Neuronal stem cell (in vitro differentiated cells): ENCODE data around the gene USP31. TPM values are rescaled to one million over a fixed set of nuclear protein-coding genes. Genes with fewer than 3 reads are reported as not detected.

Source experiments
- DNase-seq: peaks from one replicate; pipeline ENCODE4 v3.0.0-alpha.2; 2013; ENCODE audit warnings: low spot score
- H2AFZ ChIP-seq: one replicate; pipeline ENCODE4 v1.6.1; 2013; ENCODE audit warnings: mild to moderate bottlenecking, low read length, inconsistent platforms
- H2AK5ac ChIP-seq: 2 replicates; pipeline ENCODE4 v1.6.1; 2013; ENCODE audit warnings: low read depth, mild to moderate bottlenecking, inconsistent platforms, low read length, moderate library complexity, mixed read lengths
- H2BK120ac ChIP-seq: 2 replicates; pipeline ENCODE4 v1.6.1; 2013; ENCODE audit warnings: low read depth, mild to moderate bottlenecking, inconsistent platforms, low read length, moderate library complexity, mixed read lengths
- H2BK12ac ChIP-seq: one replicate; pipeline ENCODE4 v1.6.1; 2013; ENCODE audit warnings: low read length, inconsistent platforms
- H2BK15ac ChIP-seq: 2 replicates; pipeline ENCODE4 v1.6.1; 2013; ENCODE audit warnings: mild to moderate bottlenecking, low read length, inconsistent platforms, mixed read lengths
- H2BK5ac ChIP-seq: one replicate; pipeline ENCODE4 v1.6.1; 2013; ENCODE audit warnings: inconsistent platforms, mild to moderate bottlenecking, low read length, moderate library complexity
- H3K14ac ChIP-seq: one replicate; pipeline ENCODE4 v1.6.1; 2013; ENCODE audit warnings: low read length, inconsistent platforms
- H3K18ac ChIP-seq: 2 replicates; pipeline ENCODE4 v1.6.1; 2013; ENCODE audit warnings: low read length, inconsistent platforms
- H3K23ac ChIP-seq: 2 replicates; pipeline ENCODE4 v1.6.1; 2013; ENCODE audit warnings: low read depth, mild to moderate bottlenecking, mixed read lengths, low read length, inconsistent platforms; ENCODE audit not compliant: poor library complexity
- H3K27ac ChIP-seq: replicated peaks from 3 replicates; pipeline ENCODE4 v1.5.1; 2013; ENCODE audit warnings: low read length, inconsistent platforms
- H3K27me3 ChIP-seq, 3 experiments: 2 replicates each; pipeline ENCODE4 v1.6.1; 2013; ENCODE audit warnings: low read length in 3 of 3, mild to moderate bottlenecking in 2 of 3, inconsistent platforms in 1 of 3, low read depth in 1 of 3, mixed read lengths in 1 of 3, moderate library complexity in 1 of 3; ENCODE audit not compliant: control insufficient read depth in 3 of 3, insufficient read depth in 3 of 3
- H3K36me3 ChIP-seq, 2 donors: replicated peaks in 1 of 2; 2 replicates each; pipeline ENCODE4 v1.6.1; 2013; ENCODE audit warnings: low read length in 2 of 2; ENCODE audit not compliant: control insufficient read depth in 2 of 2, insufficient read depth in 2 of 2
- H3K4ac ChIP-seq: 2 replicates; pipeline ENCODE4 v1.6.1; 2013; ENCODE audit warnings: inconsistent platforms, mild to moderate bottlenecking, low read length, moderate library complexity
- H3K4me1 ChIP-seq, 2 donors: 1 replicate in 1 of 2; 2 replicates in 1 of 2; pipeline ENCODE4 v1.6.1; 2013; ENCODE audit warnings: low read length in 2 of 2, low read depth in 1 of 2; ENCODE audit not compliant: control insufficient read depth in 2 of 2, insufficient read depth in 1 of 2
- H3K4me2 ChIP-seq: one replicate; pipeline ENCODE4 v1.6.1; 2013; ENCODE audit warnings: mild to moderate bottlenecking, low read length, inconsistent platforms; ENCODE audit not compliant: insufficient read depth, poor library complexity, severe bottlenecking
- H3K4me3 ChIP-seq, 2 donors: 2 replicates each; pipeline ENCODE4 v1.5.1; 2013; ENCODE audit warnings: low read length in 2 of 2, mild to moderate bottlenecking in 2 of 2, inconsistent platforms in 1 of 2, moderate library complexity in 1 of 2
- H3K79me1 ChIP-seq: one replicate; pipeline ENCODE4 v1.6.1; 2013; ENCODE audit warnings: low read depth, mild to moderate bottlenecking, inconsistent platforms, low read length, moderate library complexity
- H3K9ac ChIP-seq: one replicate; pipeline ENCODE4 v1.6.1; 2013; ENCODE audit warnings: mild to moderate bottlenecking, low read depth, low read length, inconsistent platforms; ENCODE audit not compliant: poor library complexity
- H3K9me3 ChIP-seq, 2 donors: replicated peaks in 1 of 2; 2 replicates each; pipeline versions ENCODE3 to v1.6.1; 2013; ENCODE audit warnings: low read length in 2 of 2, mild to moderate bottlenecking in 2 of 2, inconsistent platforms in 1 of 2, low read depth in 1 of 2, mixed read lengths in 1 of 2, moderate library complexity in 1 of 2; ENCODE audit not compliant: control insufficient read depth in 2 of 2, insufficient read depth in 1 of 2
- H4K8ac ChIP-seq: one replicate; pipeline ENCODE4 v1.6.1; 2013; ENCODE audit warnings: low read depth, mild to moderate bottlenecking, inconsistent platforms, low read length, moderate library complexity
- H4K91ac ChIP-seq: one replicate; pipeline ENCODE4 v1.6.1; 2013; ENCODE audit warnings: low read length, low read depth, mild to moderate bottlenecking, inconsistent platforms; ENCODE audit not compliant: poor library complexity
- WGBS, 2 donors: extraction: QIAGEN DNeasy Blood & Tissue Kit; methylation state at CpG; one replicate each; pipeline ENCODE4 v1.1.7; 2013; ENCODE audit warnings: missing lambda C conversion rate in 2 of 2, mixed read lengths in 1 of 2; ENCODE audit not compliant: insufficient read length in 2 of 2, insufficient replicate concordance in 1 of 2; ENCODE audit errors: extremely low coverage in 2 of 2; 5-methylcytosine and 5-hydroxymethylcytosine counted together
- polyA plus RNA-seq, 2 experiments: library from polyadenylated mRNA; stranded (reverse); fragments of 200-250 nt; gene quantifications; one replicate each; pipeline ENCODE4 v1.2.3, GENCODE V29; 2013

USP31 gene
- 6.8 TPM for polyA plus RNA-seq (2013, experiment 1 of 2)
- polyA plus RNA-seq (2013, experiment 2 of 2), result 7.7 TPM

- H3K79me1 ChIP-seq, result peaks cover 11% of the 10 kb centered on the region
- no peak within 1 kb of the TSS for H4K8ac ChIP-seq
- peak within 1 kb of the TSS; percentile 91 for H3K23ac ChIP-seq
- H3K9me3 ChIP-seq, result no peaks in the 10 kb centered on the region
- peak within 1 kb of the TSS; percentile 92 to 97 for H3K4me3 ChIP-seq
- H2BK12ac ChIP-seq, result no peak within 1 kb of the TSS
- H2AK5ac ChIP-seq, result peak within 1 kb of the TSS; percentile 77
- peak within 1 kb of the TSS; percentile 98 for H3K4me2 ChIP-seq
- peaks cover 2 to 11% of the 10 kb centered on the region in 2 donors for H3K4me1 ChIP-seq
- H4K91ac ChIP-seq, result no peak within 1 kb of the TSS
- H3K14ac ChIP-seq, result peak within 1 kb of the TSS; percentile 89
- WGBS, 2 donors, result no CpG with 5 or more reads among the region's 75 CpGs
- H3K18ac ChIP-seq, result peak within 1 kb of the TSS; percentile 93
- DNase-seq, result peak; percentile 92
- H2BK15ac ChIP-seq, result peak within 1 kb of the TSS; percentile 52
- H3K4ac ChIP-seq, result no peak within 1 kb of the TSS
- H2BK5ac ChIP-seq, result no peak within 1 kb of the TSS
- H3K9ac ChIP-seq, result peak within 1 kb of the TSS; percentile 91
- peaks cover 0 to 10% (median 0%) of the 10 kb centered on the region in 3 experiments for H3K27me3 ChIP-seq
- no peaks in the 10 kb centered on the region for H3K36me3 ChIP-seq
- H2AFZ ChIP-seq, result peak within 1 kb of the TSS; percentile 92
- peak within 1 kb of the TSS; percentile 27 for H2BK120ac ChIP-seq
- peak within 1 kb of the TSS; percentile 23 for H3K27ac ChIP-seq
Observed at GRCh38 chr16:23149267-23149992, at the start of gene USP31. Gene USP31, minus strand, starts transcription at chr16:23149452. Its CDS starts 182 bp downstream, at chr16:23149270.

- no peaks in the 10 kb centered on the region for H3K9me3 ChIP-seq
- H3K18ac ChIP-seq, result no peak overlapping the region
- no peaks in the 10 kb centered on the region for H3K79me1 ChIP-seq
- H2BK12ac ChIP-seq, result no peak overlapping the region
- no peak overlapping the region for H4K91ac ChIP-seq
- no peak overlapping the region for H3K4me2 ChIP-seq
- H2BK5ac ChIP-seq, result no peak overlapping the region
- WGBS, 2 donors, result no CpG with 5 or more reads among the region's 5 CpGs
- no peak overlapping the region for H3K4ac ChIP-seq
- peaks cover 2 to 4% of the 10 kb centered on the region in 2 donors for H3K4me1 ChIP-seq
- no peak overlapping the region for H2BK120ac ChIP-seq
- DNase-seq, result no peak
- no peak overlapping the region for H3K4me3 ChIP-seq
- no peak overlapping the region for H3K9ac ChIP-seq
- no peak overlapping the region for H2AK5ac ChIP-seq
- H4K8ac ChIP-seq, result no peak overlapping the region
- H3K23ac ChIP-seq, result no peak overlapping the region
- no peaks in the 10 kb centered on the region for H3K36me3 ChIP-seq
- no peak overlapping the region for H2BK15ac ChIP-seq
- H3K27me3 ChIP-seq, result peaks cover 0 to 17% (median 0%) of the 10 kb centered on the region in 3 experiments
- H3K27ac ChIP-seq, result no peak overlapping the region
- H2AFZ ChIP-seq, result no peak overlapping the region
- H3K14ac ChIP-seq, result no peak overlapping the region
Observed at GRCh38 chr16:23196539-23196938, 47.3 kb upstream of the USP31 start.

GRCh38 chr16:23195366-23195978 lies 46.2 kb upstream of the USP31 start:
- Histone ChIP-seq H3K14ac (no peak overlapping the region), H2BK12ac (no peak overlapping the region), H4K8ac (no peak overlapping the region), H3K27ac (no peak overlapping the region), H3K4ac (no peak overlapping the region), H3K4me3 (no peak overlapping the region), H3K79me1 (no peaks in the 10 kb centered on the region), H3K4me2 (no peak overlapping the region), H3K4me1 (no peaks in the 10 kb centered on the region), H3K27me3 (peaks cover 0 to 12% (median 0%) of the 10 kb centered on the region in 3 experiments), H3K9me3 (no peaks in the 10 kb centered on the region), H2BK120ac (no peak overlapping the region), H2BK5ac (no peak overlapping the region), H2BK15ac (no peak overlapping the region), H3K9ac (no peak overlapping the region), H2AFZ (no peak overlapping the region), H3K18ac (no peak overlapping the region), H4K91ac (no peak overlapping the region), H3K36me3 (no peaks in the 10 kb centered on the region), H2AK5ac (no peak overlapping the region), H3K23ac (no peak overlapping the region)
- no CpG with 5 or more reads among the region's 3 CpGs for WGBS, 2 donors
- no peak for DNase-seq

GRCh38 chr16:23194497-23195221 lies 45.4 kb upstream of the USP31 start:
- Histone ChIP-seq H3K4me3 (no peak overlapping the region), H3K23ac (no peak overlapping the region), H3K36me3 (no peaks in the 10 kb centered on the region), H4K91ac (no peak overlapping the region), H2BK15ac (no peak overlapping the region), H3K18ac (no peak overlapping the region), H3K4me2 (no peak overlapping the region), H3K27ac (no peak overlapping the region), H3K14ac (no peak overlapping the region), H2AK5ac (no peak overlapping the region), H3K9me3 (no peaks in the 10 kb centered on the region), H2AFZ (no peak overlapping the region), H2BK5ac (no peak overlapping the region), H3K27me3 (peaks cover 0 to 12% (median 0%) of the 10 kb centered on the region in 3 experiments), H3K9ac (no peak overlapping the region), H2BK12ac (no peak overlapping the region), H2BK120ac (no peak overlapping the region), H3K4me1 (no peaks in the 10 kb centered on the region), H3K79me1 (no peaks in the 10 kb centered on the region), H4K8ac (no peak overlapping the region), H3K4ac (no peak overlapping the region)
- no CpG with 5 or more reads among the region's 9 CpGs for WGBS, 2 donors
- no peak for DNase-seq
